NCI-H1105 (cell line): Measurements from ENCODE around the gene DLG5.

Experiments used
- DNase-seq: peaks from one replicate; lab custom pipeline; 2025; lab: John Stamatoyannopoulos, UW

DLG5 gene

DNA sequence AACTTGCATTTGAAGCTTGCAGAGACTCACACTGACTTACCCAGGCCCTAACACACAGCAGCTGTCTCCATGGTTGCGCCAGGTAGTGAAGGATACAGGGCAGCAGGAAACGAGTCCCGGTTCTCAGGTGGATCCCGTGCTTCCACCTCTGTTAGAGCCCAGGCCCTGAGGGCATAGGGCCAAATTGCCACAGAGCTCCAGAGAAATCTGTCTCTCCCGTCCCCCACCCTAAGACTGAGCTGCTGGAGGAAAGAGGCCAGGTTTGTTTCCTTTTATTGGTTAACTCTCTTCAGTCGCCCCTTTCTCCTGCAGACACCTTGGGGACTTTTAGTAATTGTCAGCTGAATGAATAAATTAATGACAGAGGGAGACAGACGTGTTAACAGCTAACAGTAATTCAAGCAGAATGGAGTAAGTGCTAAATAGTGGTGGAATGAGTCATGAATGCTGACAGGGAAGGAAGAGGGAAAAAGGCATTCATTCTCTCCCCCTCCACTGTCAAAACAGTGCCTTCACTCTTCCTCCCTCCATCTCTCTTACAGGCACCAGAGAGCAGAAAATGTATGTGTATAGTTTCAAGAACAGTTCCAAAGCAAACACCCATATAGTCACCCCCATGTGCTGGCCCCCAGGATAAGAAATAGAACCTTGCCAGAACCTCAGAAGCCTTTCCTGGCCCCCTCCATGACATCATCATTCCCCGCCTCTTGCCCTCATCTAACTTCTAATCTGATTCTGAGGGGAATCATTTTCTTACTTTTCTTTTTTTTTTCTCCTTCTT lies 16.8 kb upstream of the DLG5 start:
- no peak for DNase-seq

GRCh38 chr10:77941790-77942189 lies 15.2 kb upstream of the DLG5 start:
- no peak for DNase-seq

DNA sequence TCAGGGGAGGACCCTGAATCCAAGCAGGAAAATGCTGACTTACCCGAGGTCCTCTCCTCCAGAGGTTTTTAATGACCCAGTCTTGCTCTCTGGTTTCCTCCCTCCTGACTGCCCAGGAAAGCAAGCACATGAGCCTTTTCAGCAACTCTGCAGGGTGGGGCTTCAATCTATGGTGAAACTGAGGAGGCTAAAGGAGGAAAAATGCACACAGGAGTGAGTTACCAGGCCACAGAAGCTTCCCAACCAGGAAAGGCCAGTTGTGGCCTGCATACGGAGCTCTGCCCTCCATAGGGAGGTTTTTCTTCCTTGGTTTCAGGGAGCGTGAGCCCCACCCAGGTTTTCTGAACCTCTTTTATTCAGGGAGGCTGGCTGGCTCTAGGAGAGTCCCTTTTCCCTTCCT lies 14.1 kb upstream of the DLG5 start:
- DNase-seq, result no peak

- DNase-seq, result no peak
Measured at GRCh38 chr10:77940225-77940624, 13.7 kb upstream of the DLG5 start.

DNA sequence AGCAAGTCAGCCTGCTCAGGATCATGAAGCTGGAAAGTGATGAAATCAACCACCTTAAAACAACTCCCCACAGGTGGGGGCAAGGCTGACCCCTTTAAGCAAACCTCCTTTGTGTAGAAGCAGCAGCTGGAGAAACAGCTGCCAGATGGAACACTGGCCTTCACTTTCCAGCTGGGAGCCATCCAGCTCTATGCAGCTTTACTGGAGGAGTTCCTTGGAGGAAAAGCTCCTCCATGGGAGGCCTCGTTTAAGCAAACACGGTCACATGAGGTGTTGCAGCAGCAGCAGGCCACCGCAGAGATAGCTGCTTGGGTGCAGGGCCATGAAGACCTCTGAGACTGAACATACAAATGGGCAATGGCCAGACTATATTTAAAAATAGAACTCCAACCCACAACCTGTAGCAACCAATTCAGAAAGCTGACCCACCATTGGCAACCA lies 13.0 kb upstream of the DLG5 start:
- DNase-seq, result no peak

DNA sequence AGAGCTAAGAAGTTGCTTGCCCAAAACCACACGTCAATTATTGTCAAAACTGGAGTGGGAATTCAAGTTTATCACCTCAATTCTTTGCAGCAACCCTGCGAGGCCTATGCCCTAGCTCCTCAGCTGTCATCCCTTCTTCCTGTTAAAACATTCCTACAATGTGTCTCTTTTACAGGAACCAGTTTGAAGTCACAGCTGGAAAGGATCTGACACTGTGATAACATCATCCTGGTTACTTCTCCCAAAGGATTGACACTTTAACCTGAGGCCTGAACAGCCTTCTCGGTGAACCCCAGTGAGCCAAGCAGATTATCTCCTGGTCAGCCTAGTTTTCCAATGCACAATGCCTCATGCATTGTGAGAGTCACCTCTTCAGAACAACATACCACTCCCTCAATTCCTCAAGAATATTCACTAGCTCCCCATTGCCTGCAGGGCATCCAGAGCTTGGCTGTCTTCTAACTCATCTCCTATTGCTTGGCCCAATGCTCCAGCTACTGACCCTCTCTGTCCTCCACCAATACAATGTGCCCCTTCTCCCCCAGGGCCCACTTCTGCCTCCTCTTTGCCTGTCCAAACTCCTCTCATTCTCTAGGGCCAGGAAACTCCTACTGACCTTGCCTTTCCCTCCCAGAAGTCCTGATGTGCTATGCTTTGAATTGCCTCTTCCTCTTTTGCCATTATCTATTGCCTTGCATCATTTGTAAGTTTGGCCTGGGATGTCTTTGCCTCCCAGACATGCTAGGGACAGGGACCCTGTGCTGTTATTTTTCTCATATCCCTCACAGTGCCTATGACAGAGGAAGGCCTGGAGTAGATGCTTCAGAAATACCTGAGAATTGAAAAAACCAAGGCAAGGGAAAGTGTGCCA lies 10.4 kb upstream of the DLG5 start:
- DNase-seq, result no peak

- DNase-seq, result no peak
Measured at GRCh38 chr10:77932016-77932715, 5.6 kb upstream of the DLG5 start.

GRCh38 chr10:77927402-77928246 lies 1.1 kb upstream of the DLG5 start:
- DNase-seq, result no peak

GRCh38 chr10:77925795-77926565 lies 575 bp downstream of the DLG5 start:
- DNase-seq, result no peak

- no peak for DNase-seq
Measured at GRCh38 chr10:77925410-77925794, 1.2 kb downstream of the DLG5 start.

DNA sequence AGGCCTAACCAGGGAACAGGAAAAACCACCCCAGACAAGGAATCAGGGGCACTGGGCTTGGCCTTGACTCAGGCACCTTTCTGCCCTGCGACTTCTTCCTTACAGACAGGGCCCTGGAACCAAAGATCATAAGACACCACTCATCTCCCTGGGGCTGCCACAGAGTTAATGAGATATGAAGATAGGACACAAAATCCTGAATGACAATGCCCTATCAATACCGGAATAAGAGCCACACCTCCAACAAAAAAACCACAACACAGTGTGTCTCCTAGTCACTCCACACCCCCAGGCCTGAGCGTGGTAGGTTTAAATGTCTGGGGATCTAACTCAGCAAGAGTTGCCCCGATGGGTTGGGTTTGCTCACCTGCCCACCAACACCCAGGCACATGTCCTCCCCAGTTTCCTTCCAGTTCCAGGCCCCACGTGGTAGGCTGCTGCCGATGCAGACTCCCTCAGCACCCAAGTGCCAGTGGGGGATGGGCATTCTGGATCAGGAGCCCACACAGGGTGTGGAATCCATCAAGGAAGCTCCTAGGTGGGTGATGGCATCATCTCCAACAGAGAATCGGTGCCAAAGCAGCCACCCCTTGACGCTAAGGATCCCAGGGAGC lies 3.9 kb downstream of the DLG5 start:
- DNase-seq, result no peak

DNA sequence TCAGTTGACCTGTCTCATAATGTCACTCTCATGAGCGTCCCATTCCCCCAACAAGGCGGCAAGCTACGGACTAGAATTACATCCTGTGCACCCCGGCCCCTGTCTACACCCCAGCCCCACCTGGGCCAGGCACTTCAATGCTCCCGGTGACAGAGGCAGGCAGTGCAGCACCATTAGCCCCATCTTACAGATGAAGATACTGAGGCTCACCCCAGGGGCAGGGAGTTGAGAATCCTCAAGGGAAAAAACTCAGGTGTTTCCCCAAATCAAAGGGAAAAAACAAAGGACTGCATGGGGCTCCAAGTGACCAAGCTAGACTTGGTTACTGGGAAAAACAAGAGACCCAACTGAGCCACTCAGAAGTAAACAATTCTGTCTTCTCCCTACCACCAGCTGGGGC lies 4.5 kb downstream of the DLG5 start:
- no peak for DNase-seq

- DNase-seq, result no peak
Measured at GRCh38 chr10:77921395-77921794, 5.2 kb downstream of the DLG5 start.

- DNase-seq, result no peak
Measured at GRCh38 chr10:77920495-77920894, 6.1 kb downstream of the DLG5 start.

DNA sequence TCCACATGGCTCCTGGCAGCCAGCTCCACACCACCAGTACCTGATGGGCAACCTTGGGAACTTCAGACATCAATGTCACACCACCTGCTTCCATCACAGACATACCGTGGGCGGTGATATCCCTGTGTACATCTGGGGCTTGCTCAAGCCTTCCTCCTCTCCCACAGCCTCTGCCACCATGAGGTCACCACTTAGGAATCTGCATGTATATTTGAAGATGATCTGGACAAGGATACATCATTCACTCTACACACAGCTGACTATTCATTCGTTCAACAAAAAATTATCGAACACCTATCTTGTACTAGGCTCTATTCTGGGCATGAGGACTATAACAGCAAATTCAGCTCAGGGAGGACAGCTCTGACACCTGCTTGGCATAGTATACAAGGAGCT lies 6.8 kb downstream of the DLG5 start:
- DNase-seq, result no peak

- DNase-seq, result no peak
Measured at GRCh38 chr10:77915319-77916105, 11.0 kb downstream of the DLG5 start.

GRCh38 chr10:77913090-77913489 lies 13.5 kb downstream of the DLG5 start:
- DNase-seq, result no peak

GRCh38 chr10:77912576-77912975 lies 14.0 kb downstream of the DLG5 start:
- no peak for DNase-seq

GRCh38 chr10:77911535-77912123 lies 14.9 kb downstream of the DLG5 start:
- DNase-seq, result no peak
